CD1c-positive myeloid dendritic cell (primary cell): ENCODE results near the gene USF1.

ENCODE experiments used
- DNase-seq: peaks from one replicate; pipeline ENCODE4 v3.0.0-alpha.2; 2016; ENCODE audit errors: extremely low spot score

The USF1 gene

GRCh38 chr1:161045736-161046604 is at the start of gene USF1:
Gene USF1, minus strand, starts transcription at chr1:161045977. Its CDS starts 2,702 bp downstream, at chr1:161043275.
- peak; percentile 98 for DNase-seq

GRCh38 chr1:161095230-161095629 is 49.5 kb upstream of the USF1 start:
- DNase-seq: no peak

- no peak for DNase-seq
Observed at GRCh38 chr1:161094481-161094880, 48.7 kb upstream of the USF1 start.

GRCh38 chr1:161092621-161093028 is 46.8 kb upstream of the USF1 start:
- DNase-seq: no peak

- no peak for DNase-seq
Observed at GRCh38 chr1:161091796-161092507, 46.2 kb upstream of the USF1 start.

GRCh38 chr1:161091093-161091492 is 45.3 kb upstream of the USF1 start:
- DNase-seq: no peak

- DNase-seq: no peak
Observed at GRCh38 chr1:161090617-161091016, 44.8 kb upstream of the USF1 start.

- DNase-seq: no peak
Observed at GRCh38 chr1:161089938-161090337, 44.2 kb upstream of the USF1 start.

- DNase-seq: peak; percentile 56
Observed at GRCh38 chr1:161089251-161089924, 43.6 kb upstream of the USF1 start, which contains the start of gene NECTIN4. Gene NECTIN4, minus strand, starts transcription at chr1:161089558. Its CDS starts 262 bp downstream, at chr1:161089296.

- DNase-seq: peak; percentile 21
Observed at GRCh38 chr1:161088587-161089110, 42.9 kb upstream of the USF1 start.

GRCh38 chr1:161086457-161086856 is 40.7 kb upstream of the USF1 start:
- no peak for DNase-seq

GRCh38 chr1:161085165-161085564 is 39.4 kb upstream of the USF1 start:
- DNase-seq: no peak

- DNase-seq: no peak
Observed at GRCh38 chr1:161084597-161084988, 38.8 kb upstream of the USF1 start.

GRCh38 chr1:161083748-161084596 is 38.2 kb upstream of the USF1 start:
- peak; percentile 30 for DNase-seq

- peak; percentile 91 for DNase-seq
Observed at GRCh38 chr1:161082996-161083747, 37.4 kb upstream of the USF1 start.

- no peak for DNase-seq
Observed at GRCh38 chr1:161082483-161082882, 36.7 kb upstream of the USF1 start.

- no peak for DNase-seq
Observed at GRCh38 chr1:161081519-161081918, 35.7 kb upstream of the USF1 start.

- no peak for DNase-seq
Observed at GRCh38 chr1:161080441-161081405, 34.9 kb upstream of the USF1 start.

- DNase-seq: no peak
Observed at GRCh38 chr1:161079436-161080110, 33.8 kb upstream of the USF1 start.
